HEK293 (cell line): ENCODE data around the gene DNM1.

ENCODE experiments used
- CTCF ChIA-PET: fragments of 350-600 bp; formaldehyde crosslinking; extraction: SDS; loops from one replicate; lab custom pipeline; 2021; ENCODE audit warnings: antibody characterized with exemption; lab: Yijun Ruan, JAX
- POLR2A ChIA-PET: fragments of 300-600 bp; formaldehyde crosslinking; extraction: SDS; loops from one replicate; lab custom pipeline; 2020; ENCODE audit warnings: antibody characterized with exemption, inconsistent platforms; lab: Yijun Ruan, JAX
- H3K27ac ChIP-seq: fragments of 200-500 bp; sonication (Bioruptor generic); 2 replicates; pipeline ENCODE4 v1.5.1; 2014; ENCODE audit warnings: low read depth, low read length, control low read depth, inconsistent platforms; ENCODE audit errors: extremely low read depth
- H3K36me3 ChIP-seq, 2 experiments: fragments of 200-500 bp in 1 of 2; sonication (Bioruptor generic) in 1 of 2; 1 replicate in 1 of 2; 2 replicates in 1 of 2; pipeline ENCODE4 v1.5.1; 2014 to 2017; ENCODE audit warnings: inconsistent platforms in 2 of 2, low read length in 2 of 2; ENCODE audit not compliant: control insufficient read depth in 2 of 2, insufficient read depth in 1 of 2
- H3K4me1 ChIP-seq: fragments of 200-500 bp; sonication (Bioruptor generic); 2 replicates; pipeline ENCODE4 v1.5.1; 2014; ENCODE audit warnings: mild to moderate bottlenecking, low read length, inconsistent platforms; ENCODE audit not compliant: control insufficient read depth, insufficient read depth
- H3K4me3 ChIP-seq: 2 replicates; pipeline ENCODE4 v1.5.1; 2011; ENCODE audit warnings: low read depth, mild to moderate bottlenecking, control low read depth, low read length, moderate library complexity
- H3K9me3 ChIP-seq: fragments of 200-500 bp; sonication (Bioruptor generic); 2 replicates; pipeline ENCODE4 v1.5.1; 2014; ENCODE audit warnings: low read depth, low read length, inconsistent platforms; ENCODE audit not compliant: control insufficient read depth, insufficient read depth
- INSM2 ChIP-seq: fragments of 450-650 bp; formaldehyde crosslinking; IDR thresholded peaks from 2 replicates; pipeline ENCODE4 v1.5.1; 2016; ENCODE audit warnings: missing biosample characterization, missing genetic modification characterization
- REST ChIP-seq: fragments of 450-650 bp; formaldehyde crosslinking; IDR thresholded peaks from 2 replicates; pipeline ENCODE4 v1.5.1; 2016; ENCODE audit warnings: missing biosample characterization, missing genetic modification characterization
- ZIC2 ChIP-seq: fragments of 450-650 bp; formaldehyde crosslinking; IDR thresholded peaks from 2 replicates; pipeline ENCODE4 v1.5.1; 2016; ENCODE audit warnings: missing biosample characterization, missing genetic modification characterization
- ZNF175 ChIP-seq: fragments of 450-650 bp; formaldehyde crosslinking; IDR thresholded peaks from 2 replicates; pipeline ENCODE4 v1.5.1; 2016; ENCODE audit warnings: missing biosample characterization, missing genetic modification characterization
- ZNF398 ChIP-seq: fragments of 450-650 bp; formaldehyde crosslinking; IDR thresholded peaks from 2 replicates; pipeline ENCODE4 v1.5.1; 2017; ENCODE audit warnings: missing biosample characterization, missing genetic modification characterization
- ZNF501 ChIP-seq: fragments of 450-650 bp; formaldehyde crosslinking; IDR thresholded peaks from 2 replicates; pipeline ENCODE4 v1.5.1; 2016; ENCODE audit warnings: missing biosample characterization, missing genetic modification characterization
- ZNF521 ChIP-seq: fragments of 450-650 bp; formaldehyde crosslinking; IDR thresholded peaks from 2 replicates; pipeline ENCODE4 v1.5.1; 2017; ENCODE audit warnings: missing biosample characterization, mild to moderate bottlenecking, missing genetic modification characterization
- ZNF544 ChIP-seq: fragments of 450-650 bp; formaldehyde crosslinking; IDR thresholded peaks from 2 replicates; pipeline ENCODE4 v1.5.0; 2017; ENCODE audit warnings: missing biosample characterization, missing genetic modification characterization
- ZNF580 ChIP-seq: fragments of 450-650 bp; formaldehyde crosslinking; IDR thresholded peaks from 2 replicates; pipeline ENCODE4 v1.5.1; 2016; ENCODE audit warnings: missing biosample characterization, missing genetic modification characterization
- ZNF600 ChIP-seq: fragments of 450-650 bp; formaldehyde crosslinking; IDR thresholded peaks from 2 replicates; pipeline ENCODE4 v1.5.1; 2016; ENCODE audit warnings: missing biosample characterization, missing genetic modification characterization
- ZNF76 ChIP-seq: fragments of 450-650 bp; formaldehyde crosslinking; IDR thresholded peaks from 2 replicates; pipeline ENCODE4; 2016; ENCODE audit warnings: low read depth, missing biosample characterization, missing genetic modification characterization, borderline replicate concordance
- ZNF785 ChIP-seq: fragments of 450-650 bp; formaldehyde crosslinking; IDR thresholded peaks from 2 replicates; pipeline ENCODE4 v1.5.1; 2016; ENCODE audit warnings: missing biosample characterization, missing genetic modification characterization
- ZNF792 ChIP-seq: fragments of 450-650 bp; formaldehyde crosslinking; IDR thresholded peaks from 2 replicates; pipeline ENCODE4 v1.5.1; 2016; ENCODE audit warnings: missing biosample characterization, missing genetic modification characterization
- ZSCAN5A ChIP-seq: fragments of 450-650 bp; formaldehyde crosslinking; IDR thresholded peaks from 2 replicates; pipeline ENCODE4 v1.5.1; 2016; ENCODE audit warnings: missing biosample characterization, missing genetic modification characterization

The DNM1 gene

GRCh38 chr9:128153947-128154695 lies 49.1 kb upstream of the DNM1 start:
- Histone ChIP-seq H3K9me3 (no peaks in the 10 kb centered on the region), H3K4me3 (no peak overlapping the region), H3K27ac (no peak overlapping the region), H3K36me3 (no peaks in the 10 kb centered on the region), H3K4me1 (no peaks in the 10 kb centered on the region)
- TF ChIP-seq ZNF76 (no peak), ZNF544 (tag by site-specific recombination) (no peak), ZNF792 (tag by site-specific recombination) (no peak), ZNF175 (tag by site-specific recombination) (no peak)
- POLR2A ChIA-PET: no interaction called here
- CTCF ChIA-PET: interaction anchor here (1.3 kb wide), 1 partner anchor 36 kb away, joined by 5 read pairs; no protein-coding TSS in a partner anchor

GRCh38 chr9:128155736-128156500 lies 47.3 kb upstream of the DNM1 start:
- POLR2A ChIA-PET: no interaction called here
- H3K36me3 ChIP-seq: no peaks in the 10 kb centered on the region
- H3K27ac ChIP-seq: no peak overlapping the region
- CTCF ChIA-PET: interaction anchor here (0.7 kb wide), 3 partner anchors 42 to 350 kb away, joined by 3 read pairs; no protein-coding TSS in a partner anchor
- no peak overlapping the region for H3K4me3 ChIP-seq
- no peak for TF ChIP-seq ZNF580
- no peak for TF ChIP-seq ZNF785 (tag by site-specific recombination)
- no peak for TF ChIP-seq REST (tag by site-specific recombination)
- no peak for TF ChIP-seq ZIC2 (tag by site-specific recombination)
- H3K9me3 ChIP-seq: no peaks in the 10 kb centered on the region
- H3K4me1 ChIP-seq: no peaks in the 10 kb centered on the region

- H3K27ac ChIP-seq: peak overlapping the region; percentile 78
- H3K4me1 ChIP-seq: no peaks in the 10 kb centered on the region
- no peaks in the 10 kb centered on the region for H3K9me3 ChIP-seq
- H3K36me3 ChIP-seq: peaks cover 0 to 28% of the 10 kb centered on the region in 2 experiments; a peak in 1 of 3 replicates
- peak overlapping the region; percentile 39 for H3K4me3 ChIP-seq
- POLR2A ChIA-PET: interaction anchor here (0.6 to 3.9 kb wide), 16 partner anchors 8 to 565 kb away, joined by 3 to 30 read pairs (median 4); partner anchors contain the start of genes CIZ1, NAIF1 and SLC25A25
- CTCF ChIA-PET: interaction anchor here (0.5 to 1.9 kb wide), 4 partner anchors 9 to 31 kb away, joined by 3 to 5 read pairs (median 4); no protein-coding TSS in a partner anchor
- 0 out of 2 replicates have a peak, but pooled peaks have one; percentile 23 for TF ChIP-seq ZNF501 (tag by site-specific recombination)
- no peak for TF ChIP-seq ZNF521 (tag by site-specific recombination)
- TF ChIP-seq ZNF600 (tag by site-specific recombination): no peak
- no peak for TF ChIP-seq REST (tag by site-specific recombination)
- no peak for TF ChIP-seq INSM2
- TF ChIP-seq ZNF398 (tag by site-specific recombination): no peak
- no peak for TF ChIP-seq ZSCAN5A (tag by site-specific recombination)
Measured at GRCh38 chr9:128159522-128159783, 43.7 kb upstream of the DNM1 start.
